Measurements from ENCODE around the gene CCDC63. TPM values are rescaled to one million over a fixed set of nuclear protein-coding genes. Genes with fewer than 3 reads are reported as not detected.

Gene CCDC63
- polyA plus RNA-seq, 3 donors = 0.22 TPM; not detected in 2

- no peak for DNase-seq
- H3K4me1 Mint-ChIP-seq = peaks cover 13% of the 10 kb centered on the region
- Histone ChIP-seq H3K79me2 (ENCODE audit: insufficient read depth, low read length) (no peaks in the 10 kb centered on the region), H3K4me1 (ENCODE audit: control insufficient read depth in 1 of 2, insufficient read depth in 2 of 2, low read length in 2 of 2) (peaks cover 6 to 7% of the 10 kb centered on the region in 2 donors), H3K27me3 (ENCODE audit: control insufficient read depth in 2 of 2, insufficient read depth in 2 of 2, low read length in 2 of 2) (no peaks in the 10 kb centered on the region), H3K9me3 (replicated peaks in 1 of 2; ENCODE audit: control insufficient read depth in 1 of 2, insufficient read depth in 1 of 2, low read length in 2 of 2) (no peaks in the 10 kb centered on the region), H3K9ac (ENCODE audit: insufficient read depth, low read length, poor library complexity, severe bottlenecking) (no peak overlapping the region), H3K4me2 (replicated peaks; ENCODE audit: extremely low read depth, low read length, poor library complexity, severe bottlenecking) (no peak overlapping the region), H3K27ac (ENCODE audit: low read depth in 1 of 2, low read length in 2 of 2) (no peak overlapping the region), H3K36me3 (replicated peaks in 1 of 2; ENCODE audit: control insufficient read depth in 1 of 2, insufficient read depth in 2 of 2, low read length in 2 of 2) (no peaks in the 10 kb centered on the region), H4K20me1 (ENCODE audit: insufficient read depth, low read length) (no peaks in the 10 kb centered on the region), H2AFZ (ENCODE audit: insufficient read depth, low read depth, low read length, poor library complexity, severe bottlenecking) (no peak overlapping the region), H3K4me3 (replicated peaks in 1 of 3; ENCODE audit: low read depth in 2 of 3, low read length in 3 of 3) (no peak overlapping the region)
- no peaks in the 10 kb centered on the region for H3K36me3 Mint-ChIP-seq
- no peak for TF ChIP-seq CTCF (IDR thresholded peaks at IDR 0.05)
- H3K4me3 Mint-ChIP-seq = no peak overlapping the region
- H3K27ac Mint-ChIP-seq = no peak overlapping the region
- 93% methylated on average over 3 of the region's 4 CpGs for WGBS (ENCODE audit: insufficient coverage)
- intact Hi-C loops (cut with micrococcal nuclease) = loop anchor here (5.0 kb wide), 2 partner anchors 362 to 377 kb away; no protein-coding TSS in a partner anchor
- H3K27me3 Mint-ChIP-seq (ENCODE audit: low read depth in 3 of 3) = peaks cover 7 to 17% (median 13%) of the 10 kb centered on the region in 3 donors
- H3K9me3 Mint-ChIP-seq = no peaks in the 10 kb centered on the region
These were observed 88.8 kb downstream of the CCDC63 start for GRCh38 chr12:110935588-110935987.

DNA sequence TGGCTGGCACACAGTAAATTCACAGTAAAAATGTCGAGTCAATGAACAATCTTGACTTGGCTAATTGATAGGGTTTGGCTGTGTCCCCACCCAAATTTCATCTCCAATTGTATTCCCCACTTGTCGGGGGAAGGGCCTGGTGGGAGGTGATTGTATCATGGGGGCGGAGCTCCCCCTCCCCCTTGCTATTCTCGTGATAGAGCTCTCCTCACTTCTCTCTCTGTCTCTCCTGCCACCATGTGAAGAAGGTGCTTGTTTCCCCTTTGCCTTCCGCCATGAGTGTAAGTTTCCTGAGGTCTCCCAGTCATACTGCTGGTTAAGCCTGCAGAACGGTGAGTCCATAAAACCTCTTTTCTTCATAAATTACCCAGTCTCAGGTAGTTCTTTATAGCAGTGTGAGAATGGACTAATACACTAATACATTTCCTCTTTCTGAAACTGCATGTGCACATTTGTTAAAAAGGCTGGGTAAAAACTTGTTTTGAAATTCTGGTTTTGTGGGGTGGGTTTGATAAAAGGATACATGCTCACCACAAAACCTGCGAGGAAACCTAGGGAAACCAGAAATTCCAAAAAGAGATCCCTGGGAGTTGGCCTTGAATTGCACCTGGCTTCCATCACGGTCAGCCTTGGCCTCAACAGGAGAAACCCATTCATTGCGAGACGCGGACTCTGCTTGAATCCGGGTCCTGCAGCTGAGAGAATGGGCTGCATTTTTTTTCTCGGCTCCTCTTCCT, 89.7 kb downstream of the CCDC63 start:
- Histone ChIP-seq H3K4me2 (replicated peaks; ENCODE audit: extremely low read depth, low read length, poor library complexity, severe bottlenecking) (no peak overlapping the region), H3K4me3 (replicated peaks in 1 of 3; ENCODE audit: low read depth in 2 of 3, low read length in 3 of 3) (no peak overlapping the region), H3K36me3 (replicated peaks in 1 of 2; ENCODE audit: control insufficient read depth in 1 of 2, insufficient read depth in 2 of 2, low read length in 2 of 2) (no peaks in the 10 kb centered on the region), H3K9ac (ENCODE audit: insufficient read depth, low read length, poor library complexity, severe bottlenecking) (no peak overlapping the region), H3K4me1 (ENCODE audit: control insufficient read depth in 1 of 2, insufficient read depth in 2 of 2, low read length in 2 of 2) (peaks cover 6 to 7% of the 10 kb centered on the region in 2 donors), H3K79me2 (ENCODE audit: insufficient read depth, low read length) (no peaks in the 10 kb centered on the region), H2AFZ (ENCODE audit: insufficient read depth, low read depth, low read length, poor library complexity, severe bottlenecking) (no peak overlapping the region), H3K9me3 (replicated peaks in 1 of 2; ENCODE audit: control insufficient read depth in 1 of 2, insufficient read depth in 1 of 2, low read length in 2 of 2) (no peaks in the 10 kb centered on the region), H3K27ac (ENCODE audit: low read depth in 1 of 2, low read length in 2 of 2) (no peak overlapping the region), H3K27me3 (ENCODE audit: control insufficient read depth in 2 of 2, insufficient read depth in 2 of 2, low read length in 2 of 2) (no peaks in the 10 kb centered on the region), H4K20me1 (ENCODE audit: insufficient read depth, low read length) (no peaks in the 10 kb centered on the region)
- H3K27ac Mint-ChIP-seq = no peak overlapping the region
- DNase-seq = no peak
- no peaks in the 10 kb centered on the region for H3K9me3 Mint-ChIP-seq
- H3K4me1 Mint-ChIP-seq = peaks cover 13% of the 10 kb centered on the region
- no peaks in the 10 kb centered on the region for H3K36me3 Mint-ChIP-seq
- no peak overlapping the region for H3K4me3 Mint-ChIP-seq
- 32% methylated on average over 7 of the region's 13 CpGs for WGBS (ENCODE audit: insufficient coverage)
- H3K27me3 Mint-ChIP-seq (ENCODE audit: low read depth in 3 of 3) = peaks cover 7 to 17% (median 11%) of the 10 kb centered on the region in 3 donors
- intact Hi-C loops (cut with micrococcal nuclease) = loop anchor here (5.0 kb wide), 2 partner anchors 361 to 376 kb away; no protein-coding TSS in a partner anchor
- no peak for TF ChIP-seq CTCF (IDR thresholded peaks at IDR 0.05)

Data from CD14-positive monocyte (primary cell).